ENCODE results near the gene LRP2.

Gene LRP2

GRCh38 chr2:169116993-169117392 is 245.3 kb downstream of the LRP2 start:
- H3K27me3 Mint-ChIP-seq (ENCODE audit: low read depth): no peaks in the 10 kb centered on the region
- H3K4me1 Mint-ChIP-seq: peaks cover 9% of the 10 kb centered on the region
- TF ChIP-seq CTCF (IDR thresholded peaks at IDR 0.05; ENCODE audit: unreplicated experiment in 3 of 3): no peak
- peaks cover 7% of the 10 kb centered on the region for H3K36me3 Mint-ChIP-seq (ENCODE audit: low read depth)
- H3K4me3 Mint-ChIP-seq: no peak overlapping the region
- peaks cover 5% of the 10 kb centered on the region for H3K9me3 Mint-ChIP-seq
- no peak overlapping the region for H3K27ac Mint-ChIP-seq

- no peak for TF ChIP-seq CTCF (IDR thresholded peaks at IDR 0.05; ENCODE audit: unreplicated experiment in 3 of 3)
- peaks cover under 1% of the 10 kb centered on the region for H3K9me3 Mint-ChIP-seq
- H3K36me3 Mint-ChIP-seq (ENCODE audit: low read depth): peaks cover 7% of the 10 kb centered on the region
- H3K27me3 Mint-ChIP-seq (ENCODE audit: low read depth): peaks cover 6% of the 10 kb centered on the region
- H3K4me1 Mint-ChIP-seq: peaks cover 15% of the 10 kb centered on the region
- H3K27ac Mint-ChIP-seq: no peak overlapping the region
- H3K4me3 Mint-ChIP-seq: no peak overlapping the region
Measured at GRCh38 chr2:169116327-169116726, 246.0 kb downstream of the LRP2 start.

GRCh38 chr2:169114056-169114455 is 248.3 kb downstream of the LRP2 start:
- Mint-ChIP-seq H3K4me1 (peaks cover 11% of the 10 kb centered on the region), H3K36me3 (ENCODE audit: low read depth) (no peaks in the 10 kb centered on the region), H3K4me3 (no peak overlapping the region), H3K27ac (no peak overlapping the region), H3K27me3 (ENCODE audit: low read depth) (peaks cover 24% of the 10 kb centered on the region), H3K9me3 (no peaks in the 10 kb centered on the region)
- TF ChIP-seq CTCF (IDR thresholded peaks at IDR 0.05; ENCODE audit: unreplicated experiment in 3 of 3): no peak

DNA sequence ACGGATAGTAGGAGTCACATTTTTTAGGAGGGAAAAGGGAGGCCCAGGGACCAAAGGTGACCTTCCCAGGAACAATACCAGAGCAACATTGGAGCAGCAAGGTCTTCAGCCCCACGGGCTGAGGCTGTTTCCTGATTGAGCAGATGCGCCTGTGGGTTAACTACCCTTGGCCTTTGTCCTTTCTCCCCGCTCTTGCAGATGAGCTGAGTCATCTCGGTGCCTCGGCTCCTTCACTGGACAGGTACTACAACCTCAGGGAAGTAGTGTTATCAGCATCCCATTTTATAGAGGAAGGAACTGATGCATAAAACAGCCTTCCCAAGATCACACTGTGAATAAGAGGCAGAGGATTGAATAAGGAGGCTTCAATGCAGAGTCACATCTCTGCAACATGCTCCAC is 249.5 kb downstream of the LRP2 start:
- H3K27ac Mint-ChIP-seq: no peak overlapping the region
- no peak for TF ChIP-seq CTCF (IDR thresholded peaks at IDR 0.05; ENCODE audit: unreplicated experiment in 3 of 3)
- H3K4me3 Mint-ChIP-seq: no peak overlapping the region
- peaks cover 34% of the 10 kb centered on the region for H3K27me3 Mint-ChIP-seq (ENCODE audit: low read depth)
- no peaks in the 10 kb centered on the region for H3K36me3 Mint-ChIP-seq (ENCODE audit: low read depth)
- no peaks in the 10 kb centered on the region for H3K9me3 Mint-ChIP-seq
- H3K4me1 Mint-ChIP-seq: peaks cover 15% of the 10 kb centered on the region

- Mint-ChIP-seq H3K27me3 (ENCODE audit: low read depth) (peaks cover 34% of the 10 kb centered on the region), H3K9me3 (no peaks in the 10 kb centered on the region), H3K36me3 (ENCODE audit: low read depth) (no peaks in the 10 kb centered on the region), H3K27ac (no peak overlapping the region), H3K4me1 (peaks cover 15% of the 10 kb centered on the region), H3K4me3 (no peak overlapping the region)
- no peak for TF ChIP-seq CTCF (IDR thresholded peaks at IDR 0.05; ENCODE audit: unreplicated experiment in 3 of 3)
Measured at GRCh38 chr2:169110916-169111315, 251.4 kb downstream of the LRP2 start.

DNA sequence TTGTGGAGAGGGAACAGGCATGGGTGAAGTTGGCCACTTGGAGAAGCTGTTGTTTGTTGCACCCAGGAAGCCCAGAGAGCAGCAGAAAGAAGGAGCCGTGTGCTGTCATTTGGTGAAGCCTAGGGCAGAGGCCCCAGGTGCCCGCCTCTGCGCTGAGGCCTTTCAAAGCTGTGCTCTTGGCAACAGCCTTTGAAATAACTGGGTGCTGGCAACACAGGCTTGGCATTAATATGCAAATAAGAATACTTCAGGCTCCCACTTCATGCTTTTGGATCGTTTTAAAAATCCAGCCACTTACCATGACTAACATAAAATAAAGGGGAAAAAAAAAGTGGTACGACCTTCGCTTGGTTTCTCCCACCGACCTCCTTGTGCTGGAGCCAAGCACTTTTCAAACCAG is 251.9 kb downstream of the LRP2 start:
- no peaks in the 10 kb centered on the region for H3K36me3 Mint-ChIP-seq (ENCODE audit: low read depth)
- H3K4me3 Mint-ChIP-seq: no peak overlapping the region
- TF ChIP-seq CTCF (IDR thresholded peaks at IDR 0.05; ENCODE audit: unreplicated experiment in 3 of 3): no peak
- peaks cover 15% of the 10 kb centered on the region for H3K4me1 Mint-ChIP-seq
- H3K9me3 Mint-ChIP-seq: no peaks in the 10 kb centered on the region
- no peak overlapping the region for H3K27ac Mint-ChIP-seq
- peaks cover 34% of the 10 kb centered on the region for H3K27me3 Mint-ChIP-seq (ENCODE audit: low read depth)

Data from nephron (organoid).